Body of pancreas (tissue), 4 donors: ENCODE data around the gene TENM4.

Experiments
- POLR2A ChIP-seq, 3 donors: fragments of 450-650 bp; IDR thresholded peaks; one replicate each; pipeline ENCODE4 v1.6.1; 2016; ENCODE audit warnings: antibody characterized with exemption in 3 of 3, mild to moderate bottlenecking in 2 of 3
- TF ChIP-seq, protein P1 (sequence below), 7 experiments: fragments of 450-650 bp in 4 of 7; fragments of 200-600 bp in 3 of 7; sonication (generic) in 3 of 7; IDR thresholded peaks; one replicate each; pipeline ENCODE4 v1.5.1; 2016 to 2019; ENCODE audit warnings: antibody characterized with exemption in 7 of 7

DNA sequence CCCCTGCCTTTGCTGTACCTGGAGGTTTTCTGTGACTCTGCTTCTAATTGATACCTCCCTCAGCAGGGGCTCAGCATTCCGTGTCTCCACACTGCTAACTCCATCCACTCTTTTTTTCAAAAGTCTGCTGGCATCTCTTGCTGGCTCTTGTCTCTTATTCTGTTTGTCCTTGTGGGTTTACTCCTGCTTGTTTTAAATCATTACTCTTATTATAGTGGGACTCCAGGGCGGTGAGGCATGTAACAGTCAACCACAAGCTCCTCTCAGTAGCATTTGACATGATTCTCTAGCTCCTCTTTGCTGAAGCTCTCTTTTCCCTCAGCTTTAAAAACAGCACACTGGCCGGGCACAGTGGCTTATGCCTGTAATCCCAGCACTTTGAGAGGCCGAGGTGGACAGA lies 605.9 kb downstream of the TENM4 start:
- TF ChIP-seq, protein P1, sequence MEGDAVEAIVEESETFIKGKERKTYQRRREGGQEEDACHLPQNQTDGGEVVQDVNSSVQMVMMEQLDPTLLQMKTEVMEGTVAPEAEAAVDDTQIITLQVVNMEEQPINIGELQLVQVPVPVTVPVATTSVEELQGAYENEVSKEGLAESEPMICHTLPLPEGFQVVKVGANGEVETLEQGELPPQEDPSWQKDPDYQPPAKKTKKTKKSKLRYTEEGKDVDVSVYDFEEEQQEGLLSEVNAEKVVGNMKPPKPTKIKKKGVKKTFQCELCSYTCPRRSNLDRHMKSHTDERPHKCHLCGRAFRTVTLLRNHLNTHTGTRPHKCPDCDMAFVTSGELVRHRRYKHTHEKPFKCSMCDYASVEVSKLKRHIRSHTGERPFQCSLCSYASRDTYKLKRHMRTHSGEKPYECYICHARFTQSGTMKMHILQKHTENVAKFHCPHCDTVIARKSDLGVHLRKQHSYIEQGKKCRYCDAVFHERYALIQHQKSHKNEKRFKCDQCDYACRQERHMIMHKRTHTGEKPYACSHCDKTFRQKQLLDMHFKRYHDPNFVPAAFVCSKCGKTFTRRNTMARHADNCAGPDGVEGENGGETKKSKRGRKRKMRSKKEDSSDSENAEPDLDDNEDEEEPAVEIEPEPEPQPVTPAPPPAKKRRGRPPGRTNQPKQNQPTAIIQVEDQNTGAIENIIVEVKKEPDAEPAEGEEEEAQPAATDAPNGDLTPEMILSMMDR (IDR thresholded peaks at IDR 0.05) = no peak
- no peak for TF ChIP-seq POLR2A (IDR thresholded peaks at IDR 0.05)
